C4-2B (cell line): ENCODE data around the gene DOC2B.

ENCODE experiments used
- CTCF ChIP-seq: fragments of 450-650 bp; conservative IDR thresholded peaks from 2 replicates; pipeline ENCODE4 v1.5.1; 2017; ENCODE audit warnings: mild to moderate bottlenecking
- ZFX ChIP-seq: fragments of 450-650 bp; IDR thresholded peaks from 2 replicates; pipeline ENCODE4 v1.6.1; 2017

GRCh38 chr17:210402-210801 is 29.0 kb upstream of the DOC2B start:
- TF ChIP-seq CTCF (no peak), ZFX (no peak)
